Stimulated activated CD4-positive, alpha-beta T cell treated with anti-CD3 and anti-CD28 coated beads, Interleukin-2, amount 100 ng/mL, for 4 hours (primary cell): ENCODE data around the gene VPS8.
A peak's percentile ranks its signal among the peaks of the same experiment; 100 is the strongest.

Experiments
- DNase-seq: peaks from one replicate; pipeline ENCODE4 v3.0.0-alpha.2; 2020; ENCODE audit warnings: low read depth

VPS8 gene

GRCh38 chr3:184811999-184812661 is at the start of gene VPS8:
VPS8 (plus strand) TSS chr3:184812166; CDS start chr3:184824633, 12,467 bp downstream.
- DNase-seq = peak; percentile 96

- DNase-seq = no peak
Observed at GRCh38 chr3:184764191-184764590, 47.8 kb upstream of the VPS8 start.

- no peak for DNase-seq
Observed at GRCh38 chr3:184765047-184765729, 46.8 kb upstream of the VPS8 start.

GRCh38 chr3:184765730-184766074 is 46.3 kb upstream of the VPS8 start:
- no peak for DNase-seq

GRCh38 chr3:184766555-184767261 is 45.3 kb upstream of the VPS8 start:
- DNase-seq = no peak

- DNase-seq = no peak
Observed at GRCh38 chr3:184767377-184767776, 44.6 kb upstream of the VPS8 start.

- DNase-seq = no peak
Observed at GRCh38 chr3:184769382-184770170, 42.4 kb upstream of the VPS8 start.

GRCh38 chr3:184770541-184770940 is 41.4 kb upstream of the VPS8 start:
- no peak for DNase-seq

GRCh38 chr3:184771301-184772127 is 40.5 kb upstream of the VPS8 start:
- no peak for DNase-seq

GRCh38 chr3:184772667-184773272 is 39.2 kb upstream of the VPS8 start:
- no peak for DNase-seq

GRCh38 chr3:184773283-184774186 is 38.4 kb upstream of the VPS8 start:
- DNase-seq = no peak

- DNase-seq = no peak
Observed at GRCh38 chr3:184776916-184777315, 35.0 kb upstream of the VPS8 start.

GRCh38 chr3:184777566-184778356 is 34.2 kb upstream of the VPS8 start:
- DNase-seq = peak; percentile 74

- DNase-seq = no peak
Observed at GRCh38 chr3:184778426-184779332, 33.3 kb upstream of the VPS8 start.

- no peak for DNase-seq
Observed at GRCh38 chr3:184780981-184781515, 30.9 kb upstream of the VPS8 start.

GRCh38 chr3:184781801-184782200 is 30.2 kb upstream of the VPS8 start:
- DNase-seq = no peak

GRCh38 chr3:184783319-184783718 is 28.6 kb upstream of the VPS8 start:
- no peak for DNase-seq
